GM20000 (cell line): ENCODE results near the gene ISM1.
A peak's percentile ranks its signal among the peaks of the same experiment; 100 is the strongest.

ENCODE experiments used
- DNase-seq: peaks from one replicate; pipeline ENCODE4 v3.0.0; 2012; ENCODE audit warnings: low spot score
- TF ChIP-seq, protein P1 (sequence below): IDR thresholded peaks from 2 replicates; pipeline ENCODE4 v1.5.1; 2012; ENCODE audit warnings: mild to moderate bottlenecking, control low read depth; ENCODE audit errors: extremely low read depth, missing control alignments

Gene ISM1

DNA sequence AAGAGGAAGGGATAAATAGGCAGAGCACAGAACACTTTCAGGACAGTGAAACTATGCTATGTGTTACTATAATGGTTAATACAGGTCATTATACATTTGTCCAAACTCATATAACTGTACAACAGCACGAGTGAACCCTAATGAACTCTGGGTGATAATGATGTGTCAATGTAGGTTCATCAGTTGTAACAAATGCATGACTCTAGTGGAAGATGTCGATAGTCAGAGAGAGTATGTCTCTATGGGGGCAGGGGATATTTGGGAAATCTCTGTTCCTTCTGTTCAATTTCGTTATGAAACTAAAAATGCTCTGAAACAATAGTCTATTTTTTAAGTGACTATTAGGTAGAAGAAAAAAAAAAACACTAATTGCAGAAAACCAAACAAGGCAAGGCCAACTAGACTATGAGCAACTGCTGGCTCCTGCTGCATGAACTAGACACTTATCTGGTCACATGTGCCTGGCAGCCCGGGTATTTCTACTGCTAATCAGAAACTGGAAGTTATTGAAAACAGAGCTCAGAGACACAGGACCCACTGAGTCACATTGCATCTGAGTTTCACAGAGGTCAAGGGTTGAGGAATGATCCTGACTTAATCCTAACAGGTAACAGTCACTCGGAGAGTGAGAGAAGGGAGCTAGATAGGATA lies 97.9 kb downstream of the ISM1 start:
- TF ChIP-seq, protein P1, sequence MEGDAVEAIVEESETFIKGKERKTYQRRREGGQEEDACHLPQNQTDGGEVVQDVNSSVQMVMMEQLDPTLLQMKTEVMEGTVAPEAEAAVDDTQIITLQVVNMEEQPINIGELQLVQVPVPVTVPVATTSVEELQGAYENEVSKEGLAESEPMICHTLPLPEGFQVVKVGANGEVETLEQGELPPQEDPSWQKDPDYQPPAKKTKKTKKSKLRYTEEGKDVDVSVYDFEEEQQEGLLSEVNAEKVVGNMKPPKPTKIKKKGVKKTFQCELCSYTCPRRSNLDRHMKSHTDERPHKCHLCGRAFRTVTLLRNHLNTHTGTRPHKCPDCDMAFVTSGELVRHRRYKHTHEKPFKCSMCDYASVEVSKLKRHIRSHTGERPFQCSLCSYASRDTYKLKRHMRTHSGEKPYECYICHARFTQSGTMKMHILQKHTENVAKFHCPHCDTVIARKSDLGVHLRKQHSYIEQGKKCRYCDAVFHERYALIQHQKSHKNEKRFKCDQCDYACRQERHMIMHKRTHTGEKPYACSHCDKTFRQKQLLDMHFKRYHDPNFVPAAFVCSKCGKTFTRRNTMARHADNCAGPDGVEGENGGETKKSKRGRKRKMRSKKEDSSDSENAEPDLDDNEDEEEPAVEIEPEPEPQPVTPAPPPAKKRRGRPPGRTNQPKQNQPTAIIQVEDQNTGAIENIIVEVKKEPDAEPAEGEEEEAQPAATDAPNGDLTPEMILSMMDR: no peak
- DNase-seq: no peak

DNA sequence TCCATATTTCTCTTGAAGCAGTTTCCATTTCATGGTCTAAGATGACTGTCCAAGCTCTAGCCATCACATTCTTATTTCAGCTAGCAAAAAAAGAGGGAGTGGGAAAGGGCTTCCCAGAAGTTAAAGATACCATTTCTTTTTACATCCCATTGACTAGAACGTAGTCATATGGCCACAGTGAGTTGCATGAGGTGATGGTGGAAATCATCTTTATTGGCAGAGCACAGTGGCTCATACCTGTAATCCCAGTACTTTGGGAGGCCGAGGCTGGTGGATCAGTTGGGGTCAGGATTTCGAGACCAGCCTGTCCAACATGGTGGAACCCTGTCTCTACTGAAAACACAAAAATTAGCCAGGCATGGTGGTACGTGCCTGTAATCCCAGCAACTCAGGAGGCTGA lies 99.6 kb downstream of the ISM1 start:
- TF ChIP-seq, protein P1: no peak
- no peak for DNase-seq

DNA sequence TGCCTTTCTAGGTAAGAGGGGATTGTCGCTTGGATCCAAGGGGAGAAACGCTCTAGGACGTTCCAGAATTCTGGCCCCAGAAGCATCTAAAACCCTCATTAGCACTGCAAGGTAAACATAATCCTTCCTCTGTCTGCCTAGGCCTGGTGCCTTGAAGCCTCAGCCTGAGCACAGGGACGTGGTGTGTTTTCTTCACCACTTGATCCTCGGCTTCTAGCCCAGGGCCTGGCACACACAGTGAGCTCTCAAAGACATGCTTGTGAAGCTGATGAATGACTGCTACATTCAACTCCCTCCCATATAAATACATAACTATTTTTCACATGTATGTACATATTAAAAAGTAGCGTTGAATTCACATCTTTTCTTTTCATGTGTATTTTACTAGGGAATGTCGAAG lies 100.3 kb downstream of the ISM1 start:
- no peak for DNase-seq
- TF ChIP-seq, protein P1: no peak

DNA sequence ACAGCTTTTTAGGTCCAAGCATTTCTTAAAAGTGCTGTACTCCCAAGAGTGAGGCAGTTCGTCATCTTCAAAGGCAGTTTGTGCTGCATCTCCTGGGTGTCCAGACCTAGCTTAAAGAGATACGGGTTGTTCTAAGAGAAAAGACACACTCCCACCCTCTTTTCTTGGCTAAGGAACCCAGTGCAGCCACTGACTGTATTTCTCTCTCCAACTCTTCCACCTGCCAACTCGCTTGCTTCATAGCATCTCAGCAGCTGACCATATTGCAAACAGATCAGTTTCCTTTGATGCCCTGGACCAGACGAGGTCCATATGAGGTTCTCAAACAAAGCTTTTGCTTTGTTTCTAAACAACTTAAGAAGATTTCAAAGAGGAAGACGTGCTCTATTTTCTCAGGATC lies 101.1 kb downstream of the ISM1 start:
- TF ChIP-seq, protein P1: no peak
- DNase-seq: no peak

DNA sequence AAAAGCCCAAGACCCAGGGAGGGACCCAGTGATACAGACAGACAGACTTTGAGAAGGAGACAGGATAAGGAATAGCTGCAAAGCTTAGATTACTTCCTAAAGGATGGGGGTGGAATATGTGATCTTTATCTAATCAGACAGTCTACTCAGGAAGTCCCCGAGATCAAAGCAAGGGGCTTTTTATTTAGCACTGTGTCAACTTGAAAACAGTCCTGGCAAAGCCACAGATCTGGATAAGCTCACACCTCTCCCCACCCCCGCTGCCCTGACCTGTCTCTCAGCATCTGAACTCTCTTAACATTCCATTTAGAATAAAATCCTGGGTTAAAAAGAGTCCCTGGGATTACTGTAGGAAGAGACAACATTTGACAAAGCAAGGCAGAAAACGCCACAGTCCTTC lies 101.5 kb downstream of the ISM1 start:
- TF ChIP-seq, protein P1: no peak
- DNase-seq: no peak

DNA sequence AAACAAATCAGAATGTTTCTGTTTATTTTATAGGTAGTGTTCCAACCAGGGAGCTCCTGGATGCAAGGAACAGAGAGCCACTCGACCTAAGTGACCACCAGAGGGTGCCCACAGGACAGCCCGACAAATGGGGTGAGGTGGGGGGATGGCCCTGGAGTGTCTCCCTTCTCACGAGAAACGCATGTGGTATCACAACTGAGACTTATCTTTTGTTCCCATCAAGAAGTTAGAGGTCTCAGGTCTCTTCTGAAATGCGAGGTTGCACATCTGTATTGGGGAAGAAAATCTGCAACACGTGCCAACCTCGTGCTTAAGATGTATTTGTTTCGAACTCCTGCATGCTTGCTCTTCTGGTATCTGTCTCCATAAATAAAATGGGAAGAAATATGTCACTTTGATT lies 104.0 kb downstream of the ISM1 start:
- DNase-seq: no peak
- TF ChIP-seq, protein P1: peak; percentile 35

DNA sequence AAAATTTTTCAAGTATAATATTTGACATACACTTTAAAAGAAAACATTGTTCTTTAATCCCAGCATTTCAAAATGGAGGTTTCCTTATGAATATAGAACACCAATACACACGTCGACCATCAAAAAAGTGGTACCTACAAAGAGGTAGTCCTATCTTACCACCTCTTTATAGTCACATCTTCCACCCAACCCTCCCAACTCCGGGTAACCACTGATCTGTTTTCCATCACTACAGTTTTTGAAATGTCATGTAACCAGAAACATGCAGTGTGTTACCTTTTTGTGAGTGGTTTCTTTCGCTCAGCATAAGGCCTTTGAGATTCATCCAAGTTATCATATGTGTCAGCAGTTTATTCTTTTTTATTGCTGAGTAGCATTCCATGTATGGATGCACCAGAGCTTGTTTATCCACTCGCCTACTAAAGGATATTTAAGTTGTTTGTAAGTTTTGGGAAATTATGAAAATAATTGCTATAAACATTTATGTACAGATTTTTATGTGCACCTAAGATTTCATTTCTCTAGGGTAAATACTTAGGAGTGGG lies 104.8 kb downstream of the ISM1 start:
- TF ChIP-seq, protein P1: no peak
- no peak for DNase-seq
